Skeletal muscle satellite cell (primary cell): ENCODE measurements around the gene HNF1B.
A peak's percentile ranks its signal among the peaks of the same experiment; 100 is the strongest.

Experiments
- H3K27me3 ChIP-seq: 2 replicates; pipeline ENCODE4 v1.7.0; 2013; ENCODE audit warnings: low read length; ENCODE audit not compliant: control insufficient read depth, insufficient read depth
- H3K36me3 ChIP-seq: 2 replicates; pipeline ENCODE4 v1.7.0; 2013; ENCODE audit warnings: mild to moderate bottlenecking, control low read depth, low read length; ENCODE audit not compliant: insufficient read depth
- H3K4me1 ChIP-seq: 2 replicates; pipeline ENCODE4 v1.7.0; 2013; ENCODE audit warnings: low read length; ENCODE audit not compliant: control insufficient read depth, insufficient read depth
- H3K4me2 ChIP-seq: 2 replicates; pipeline ENCODE4 v1.7.0; 2013; ENCODE audit warnings: mild to moderate bottlenecking, low read length
- H3K4me3 ChIP-seq: 2 replicates; pipeline ENCODE4 v1.7.0; 2013; ENCODE audit warnings: low read length
- H3K9ac ChIP-seq: 2 replicates; pipeline ENCODE4 v1.7.0; 2013; ENCODE audit warnings: mild to moderate bottlenecking, low read depth, low read length, moderate library complexity
- H3K9me3 ChIP-seq: replicated peaks from 2 replicates; pipeline ENCODE4 v1.7.0; 2013; ENCODE audit warnings: mild to moderate bottlenecking, control low read depth, low read length

Gene HNF1B

GRCh38 chr17:37742762-37743611, 1.9 kb downstream of the HNF1B start:
- Histone ChIP-seq H3K36me3 (no peaks in the 10 kb centered on the region), H3K9me3 (no peaks in the 10 kb centered on the region), H3K4me2 (peak overlapping the region; percentile 73), H3K4me1 (peaks cover 19% of the 10 kb centered on the region), H3K4me3 (no peak overlapping the region), H3K27me3 (peaks cover 97% of the 10 kb centered on the region), H3K9ac (no peak overlapping the region)

- peaks cover 19% of the 10 kb centered on the region for H3K4me1 ChIP-seq
- no peaks in the 10 kb centered on the region for H3K9me3 ChIP-seq
- H3K9ac ChIP-seq = no peak overlapping the region
- H3K4me3 ChIP-seq = peak overlapping the region; percentile 62
- H3K27me3 ChIP-seq = peaks cover 94% of the 10 kb centered on the region
- H3K4me2 ChIP-seq = peak overlapping the region; percentile 73
- no peaks in the 10 kb centered on the region for H3K36me3 ChIP-seq
Measured at GRCh38 chr17:37742116-37742761, 2.6 kb downstream of the HNF1B start.

GRCh38 chr17:37741341-37742115, 3.3 kb downstream of the HNF1B start:
- Histone ChIP-seq H3K4me1 (peaks cover 19% of the 10 kb centered on the region), H3K4me3 (peak overlapping the region; percentile 62), H3K9me3 (no peaks in the 10 kb centered on the region), H3K9ac (no peak overlapping the region), H3K4me2 (peak overlapping the region; percentile 73), H3K27me3 (peaks cover 94% of the 10 kb centered on the region), H3K36me3 (no peaks in the 10 kb centered on the region)

DNA sequence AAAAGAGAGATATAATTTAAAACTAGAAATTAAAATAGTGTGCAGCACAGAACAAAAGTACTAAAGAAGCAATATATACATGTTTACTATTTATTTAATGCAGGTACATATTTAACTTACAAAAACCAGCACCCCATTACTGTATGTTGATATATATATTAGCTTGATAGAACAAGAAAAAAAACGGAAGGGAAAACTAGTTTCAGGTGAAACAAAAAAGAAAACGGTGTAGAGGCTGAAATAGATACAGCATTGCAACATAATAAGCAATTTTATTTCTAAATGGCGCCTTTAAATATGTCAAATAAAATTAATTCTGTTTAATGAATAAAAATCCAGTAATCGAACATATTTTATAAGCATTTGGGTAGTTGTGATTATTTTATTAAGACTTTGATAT, 3.9 kb downstream of the HNF1B start:
- H3K9ac ChIP-seq = no peak overlapping the region
- peaks cover 94% of the 10 kb centered on the region for H3K27me3 ChIP-seq
- no peaks in the 10 kb centered on the region for H3K36me3 ChIP-seq
- no peak overlapping the region for H3K4me2 ChIP-seq
- no peak overlapping the region for H3K4me3 ChIP-seq
- peaks cover 19% of the 10 kb centered on the region for H3K4me1 ChIP-seq
- H3K9me3 ChIP-seq = no peaks in the 10 kb centered on the region

DNA sequence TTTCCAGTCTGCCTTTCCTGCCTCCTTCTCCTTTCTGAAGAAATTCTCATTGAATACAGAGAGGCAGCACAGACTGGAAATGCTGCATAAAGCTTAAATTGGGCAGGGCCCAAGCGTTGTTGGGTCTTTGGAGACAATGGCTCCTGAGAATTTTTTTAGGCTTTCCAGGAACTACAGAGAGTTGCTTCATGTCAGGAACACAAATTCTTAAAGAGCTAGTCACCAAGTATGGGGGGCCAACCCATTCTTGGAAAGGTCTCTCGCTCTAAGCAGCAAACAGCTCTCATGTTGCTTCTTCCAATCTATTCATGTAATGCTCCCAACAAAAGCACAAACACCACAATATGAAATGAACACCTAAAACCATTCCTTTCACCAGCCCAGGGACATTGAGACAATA, 6.9 kb downstream of the HNF1B start:
- Histone ChIP-seq H3K36me3 (no peaks in the 10 kb centered on the region), H3K9ac (no peak overlapping the region), H3K4me1 (peaks cover 9% of the 10 kb centered on the region), H3K4me3 (no peak overlapping the region), H3K27me3 (peaks cover 91% of the 10 kb centered on the region), H3K9me3 (no peaks in the 10 kb centered on the region), H3K4me2 (no peak overlapping the region)

DNA sequence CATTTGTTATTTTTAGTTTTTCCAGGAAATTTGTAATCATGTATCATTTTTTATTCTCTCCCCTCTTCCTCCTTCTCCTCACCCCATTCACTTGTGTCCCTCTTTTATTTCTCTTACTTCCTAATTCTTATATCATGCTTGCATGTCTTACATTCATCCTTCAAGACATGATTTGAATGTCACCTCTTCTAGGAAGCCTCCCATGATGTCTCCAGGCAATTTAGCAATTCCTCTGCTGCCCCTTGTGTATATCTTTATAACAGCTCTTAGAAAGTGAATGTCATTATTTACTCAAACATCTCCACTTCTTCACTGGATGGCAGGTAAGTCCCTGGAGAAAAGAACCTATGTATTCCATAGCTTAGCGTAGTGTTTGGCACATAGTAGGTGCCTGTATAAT, 7.8 kb downstream of the HNF1B start:
- no peak overlapping the region for H3K4me2 ChIP-seq
- H3K4me1 ChIP-seq = peaks cover 3% of the 10 kb centered on the region
- H3K9me3 ChIP-seq = no peaks in the 10 kb centered on the region
- H3K9ac ChIP-seq = no peak overlapping the region
- H3K4me3 ChIP-seq = no peak overlapping the region
- peaks cover 87% of the 10 kb centered on the region for H3K27me3 ChIP-seq
- H3K36me3 ChIP-seq = no peaks in the 10 kb centered on the region

- Histone ChIP-seq H3K9me3 (no peaks in the 10 kb centered on the region), H3K4me3 (no peak overlapping the region), H3K27me3 (peaks cover 83% of the 10 kb centered on the region), H3K36me3 (no peaks in the 10 kb centered on the region), H3K4me1 (no peaks in the 10 kb centered on the region), H3K9ac (no peak overlapping the region), H3K4me2 (no peak overlapping the region)
Measured at GRCh38 chr17:37736428-37736827, 8.4 kb downstream of the HNF1B start.

DNA sequence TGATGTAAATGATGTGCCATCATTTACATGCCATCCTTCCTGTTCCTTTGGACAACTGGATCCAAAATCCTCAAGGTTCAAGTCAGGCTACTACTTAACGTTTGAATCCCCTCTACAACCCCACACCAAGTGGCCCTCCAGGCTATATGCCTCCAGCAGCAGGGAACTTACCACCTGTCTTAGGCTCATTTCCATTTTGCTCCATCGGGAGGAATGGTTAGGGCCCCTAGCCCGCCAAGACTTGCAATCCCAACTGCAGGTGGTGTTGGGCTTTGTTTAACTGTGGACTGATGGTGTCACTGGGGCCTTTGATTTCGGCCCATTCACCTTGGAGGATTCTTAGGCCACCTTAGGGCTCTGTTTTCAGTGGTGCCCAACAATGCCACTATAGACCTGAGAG, 9.7 kb downstream of the HNF1B start:
- no peak overlapping the region for H3K4me2 ChIP-seq
- H3K9ac ChIP-seq = no peak overlapping the region
- H3K9me3 ChIP-seq = no peaks in the 10 kb centered on the region
- no peak overlapping the region for H3K4me3 ChIP-seq
- H3K27me3 ChIP-seq = peaks cover 82% of the 10 kb centered on the region
- no peaks in the 10 kb centered on the region for H3K4me1 ChIP-seq
- no peaks in the 10 kb centered on the region for H3K36me3 ChIP-seq

DNA sequence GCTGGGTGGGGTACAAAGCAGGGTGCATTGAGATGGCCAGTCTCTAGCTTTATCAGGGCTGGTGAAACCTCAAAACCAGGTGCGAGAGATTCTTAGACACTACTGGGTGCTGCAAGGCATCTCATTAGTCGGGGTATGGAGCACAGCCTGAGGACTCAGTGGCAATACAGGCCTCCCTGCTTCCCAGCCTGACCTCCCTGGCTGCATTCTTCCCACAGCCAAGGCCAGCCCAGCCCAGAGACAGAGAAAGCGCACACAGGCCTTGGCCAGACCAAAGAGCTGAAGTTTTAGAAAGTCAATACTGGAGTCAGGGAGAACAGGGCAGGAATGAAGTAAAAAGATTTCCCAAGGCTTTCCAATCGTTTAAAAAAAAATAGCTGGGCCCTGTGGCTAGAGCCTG, 12.5 kb downstream of the HNF1B start:
- H3K4me1 ChIP-seq = no peaks in the 10 kb centered on the region
- no peaks in the 10 kb centered on the region for H3K36me3 ChIP-seq
- no peak overlapping the region for H3K4me3 ChIP-seq
- no peaks in the 10 kb centered on the region for H3K9me3 ChIP-seq
- H3K27me3 ChIP-seq = peaks cover 75% of the 10 kb centered on the region
- H3K4me2 ChIP-seq = no peak overlapping the region
- no peak overlapping the region for H3K9ac ChIP-seq

DNA sequence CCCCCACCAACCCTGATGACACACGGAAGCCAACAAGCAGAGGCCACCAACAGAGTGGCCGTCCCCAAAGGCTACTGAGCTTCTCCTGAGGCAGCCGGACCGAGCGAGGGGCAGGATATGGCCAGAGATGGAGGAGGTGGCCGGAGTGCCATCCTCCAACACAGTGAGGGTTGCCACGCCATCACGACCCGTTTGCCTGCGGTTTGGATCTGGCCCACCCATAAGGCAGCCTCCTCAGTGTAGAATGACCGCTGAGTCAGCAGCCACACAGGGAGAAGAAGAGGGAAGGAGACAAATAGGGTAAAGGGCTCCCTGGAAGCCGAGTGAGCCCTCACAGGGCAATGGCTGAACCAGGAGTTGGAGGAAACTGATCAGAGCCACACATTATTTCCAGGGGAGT, 13.8 kb downstream of the HNF1B start:
- H3K9ac ChIP-seq = no peak overlapping the region
- no peak overlapping the region for H3K4me3 ChIP-seq
- no peak overlapping the region for H3K4me2 ChIP-seq
- H3K4me1 ChIP-seq = no peaks in the 10 kb centered on the region
- peaks cover 68% of the 10 kb centered on the region for H3K27me3 ChIP-seq
- no peaks in the 10 kb centered on the region for H3K9me3 ChIP-seq
- no peaks in the 10 kb centered on the region for H3K36me3 ChIP-seq

- H3K36me3 ChIP-seq = no peaks in the 10 kb centered on the region
- H3K27me3 ChIP-seq = peaks cover 66% of the 10 kb centered on the region
- H3K9ac ChIP-seq = no peak overlapping the region
Measured at GRCh38 chr17:37729905-37730304, 15.0 kb downstream of the HNF1B start.

More at GRCh38 chr17:37729905-37730304, 15.0 kb downstream of the HNF1B start:
- Histone ChIP-seq H3K9me3 (no peaks in the 10 kb centered on the region), H3K4me3 (no peak overlapping the region), H3K4me2 (no peak overlapping the region), H3K4me1 (no peaks in the 10 kb centered on the region)
